ENCODE data around the gene DNAJA4.

- TF ChIP-seq CTCF (conservative IDR thresholded peaks at IDR 0.05; ENCODE audit: low read depth in 2 of 2) (no peak), POLR2AphosphoS5 (IDR thresholded peaks at IDR 0.05; ENCODE audit: low read depth) (no peak), EZH2phosphoT487 (IDR thresholded peaks at IDR 0.05; ENCODE audit: unreplicated experiment) (no peak), EZH2 (IDR thresholded peaks at IDR 0.05; ENCODE audit: low read depth, unreplicated experiment) (no peak), REST (IDR thresholded peaks at IDR 0.05; ENCODE audit: unreplicated experiment) (no peak), ETS1 (IDR thresholded peaks at IDR 0.05) (no peak)
These were observed 8.3 kb upstream of the DNAJA4 start for GRCh38 chr15:78256044-78256437.
